GM23248 (cell line): Measurements from ENCODE around the gene ANKRD55.

Experiments
- EZH2 ChIP-seq: fragments of 200-600 bp; sonication (generic); IDR thresholded peaks from 2 replicates; pipeline ENCODE4 v1.6.1; 2018; ENCODE audit warnings: antibody characterized with exemption, mild to moderate bottlenecking; ENCODE audit not compliant: insufficient read depth, poor library complexity, severe bottlenecking
- EZH2phosphoT487 ChIP-seq: fragments of 200-600 bp; sonication (generic); IDR thresholded peaks from 2 replicates; pipeline ENCODE4 v1.6.1; 2018; ENCODE audit warnings: antibody characterized with exemption, moderate library complexity, mild to moderate bottlenecking, low read depth; ENCODE audit not compliant: insufficient read depth

DNA sequence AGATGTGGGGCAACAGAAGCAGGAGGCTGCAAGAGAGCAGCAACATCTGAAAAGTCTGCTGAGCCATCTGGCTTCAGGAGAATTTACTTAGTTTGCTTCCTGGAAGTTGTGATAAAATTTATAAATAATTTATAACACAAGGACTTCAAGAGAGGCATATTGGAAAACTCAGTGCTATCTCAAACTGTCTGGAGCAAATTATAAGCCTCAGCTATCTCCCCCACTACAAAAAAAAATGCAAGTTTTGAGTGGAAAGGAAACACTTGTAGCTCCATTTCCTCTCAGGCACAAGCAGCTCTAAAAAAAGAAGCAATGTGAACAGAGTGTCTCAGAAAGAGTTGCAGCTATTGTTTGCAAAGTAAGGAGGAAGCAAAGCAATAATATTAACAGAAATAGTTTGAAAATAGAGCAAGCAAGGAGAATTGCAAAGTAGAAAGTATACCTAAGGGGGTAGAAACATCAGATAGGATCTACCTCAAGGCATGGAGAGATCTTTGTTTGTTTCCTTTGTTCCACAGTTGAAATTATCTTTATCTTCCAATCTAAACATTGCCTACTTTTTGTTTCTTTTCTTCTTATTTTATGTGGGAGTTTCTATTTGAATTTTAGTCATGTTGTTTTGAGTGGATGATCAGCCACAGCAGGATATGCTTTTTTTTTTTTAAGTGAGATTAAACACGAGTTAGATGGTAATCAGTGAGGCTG is 182.4 kb downstream of the ANKRD55 start:
- TF ChIP-seq EZH2, result no peak
- no peak for TF ChIP-seq EZH2phosphoT487
